ENCODE results near the gene SMIM28. TPM values are rescaled to one million over a fixed set of nuclear protein-coding genes. Genes with fewer than 3 reads are reported as not detected.

SMIM28 gene
- total RNA-seq, 1 experiment from 2014 or later, result not detected

DNA sequence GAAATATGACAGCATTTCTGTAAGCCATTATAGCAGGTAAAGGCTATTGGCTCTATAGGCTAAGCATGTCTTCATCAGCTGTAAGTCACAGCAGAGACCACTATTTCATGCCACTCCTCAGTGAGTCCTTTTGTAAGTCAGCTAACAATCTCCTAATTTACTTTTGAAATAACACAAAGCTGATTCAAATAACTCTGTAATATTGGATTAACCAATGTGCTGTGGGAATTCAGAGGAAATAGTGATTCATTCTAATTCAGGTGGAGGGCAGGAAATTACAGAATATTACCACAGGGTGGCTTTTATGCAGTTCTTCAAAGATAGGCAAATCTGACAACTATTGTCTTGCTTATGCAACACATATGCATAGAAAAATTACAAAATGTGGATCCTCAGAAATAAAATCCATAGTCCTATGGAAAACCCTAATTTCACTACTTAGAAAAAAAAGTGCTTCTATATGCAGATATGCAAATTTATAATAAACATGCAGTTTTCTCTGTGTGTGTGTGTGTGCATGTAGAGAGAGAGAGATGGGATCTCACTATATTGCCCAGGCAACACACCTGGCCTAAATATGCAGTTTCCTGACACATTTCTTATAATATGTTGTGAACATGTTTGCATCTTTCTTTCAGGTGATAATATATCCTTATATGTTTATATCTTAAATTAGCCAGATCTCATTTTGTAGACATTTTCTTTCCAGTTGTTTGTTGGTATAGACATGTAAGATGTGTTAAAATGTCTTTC, 4.8 kb upstream of the SMIM28 start:
- DNase-seq (ENCODE audit: extremely low read depth, low read depth), result no peak

- no peak for DNase-seq (ENCODE audit: extremely low read depth, low read depth)
Observed at GRCh38 chr6:138374230-138374629, 3.5 kb upstream of the SMIM28 start.

DNA sequence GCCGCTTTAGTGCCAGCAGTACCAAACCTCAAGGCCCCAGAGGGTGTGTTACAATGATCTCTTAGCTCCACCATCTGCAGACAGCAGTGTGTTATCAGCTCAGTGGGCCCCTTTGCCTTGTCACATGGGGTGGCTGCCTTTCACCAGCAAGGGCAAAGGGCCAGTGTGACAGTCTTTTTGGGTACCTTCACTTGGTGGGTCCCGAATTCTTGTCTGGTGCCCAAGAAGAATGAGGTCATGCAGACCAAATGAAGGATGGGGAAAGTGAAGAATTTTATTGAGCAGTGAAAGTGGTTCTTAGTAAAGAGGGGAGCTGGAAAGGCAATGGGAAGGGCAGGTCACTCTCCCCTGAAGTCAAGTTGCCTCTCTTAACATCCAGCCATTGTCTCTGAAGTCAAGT, 2.9 kb upstream of the SMIM28 start:
- DNase-seq (ENCODE audit: extremely low read depth, low read depth), result no peak

- no peak for DNase-seq (ENCODE audit: extremely low read depth, low read depth)
Observed at GRCh38 chr6:138377042-138377441, 663 bp upstream of the SMIM28 start.

GRCh38 chr6:138378463-138378862, 758 bp downstream of the SMIM28 start:
- DNase-seq (ENCODE audit: extremely low read depth, low read depth), result no peak

DNA sequence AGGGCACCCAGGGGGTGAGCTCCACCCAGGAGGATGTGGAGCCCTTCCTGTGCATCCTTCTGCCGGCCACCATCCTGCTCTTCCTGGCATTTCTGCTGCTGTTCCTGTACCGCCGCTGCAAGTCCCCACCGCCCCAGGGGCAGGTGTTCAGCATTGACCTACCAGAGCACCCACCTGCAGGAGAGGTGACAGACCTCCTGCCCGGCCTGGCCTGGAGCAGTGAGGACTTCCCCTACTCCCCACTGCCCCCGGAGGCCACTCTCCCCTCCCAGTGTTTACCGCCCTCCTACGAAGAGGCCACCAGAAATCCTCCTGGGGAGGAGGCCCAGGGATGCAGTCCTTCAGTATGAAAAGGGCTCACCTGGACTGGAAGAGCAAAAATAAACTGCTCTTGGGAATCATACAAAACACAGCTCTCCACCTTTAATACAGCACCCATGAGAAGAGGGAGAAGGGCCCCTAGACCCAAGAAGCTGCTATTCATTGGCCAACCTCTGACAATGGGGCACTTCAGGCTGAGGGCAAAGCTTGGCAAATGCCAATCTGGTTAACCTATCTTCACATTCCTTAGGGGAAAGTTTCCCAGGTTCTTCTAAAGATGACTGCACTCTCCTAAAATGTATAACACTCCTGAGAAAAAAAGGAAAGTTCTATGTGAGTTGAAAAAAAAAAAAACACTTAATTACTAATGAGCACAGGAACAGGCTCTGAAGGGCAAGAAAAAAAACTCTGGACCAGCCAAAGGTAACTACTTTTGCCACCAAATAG, 5.0 kb downstream of the SMIM28 start:
- no peak for DNase-seq (ENCODE audit: extremely low read depth, low read depth)

- no peak for DNase-seq (ENCODE audit: extremely low read depth, low read depth)
Observed at GRCh38 chr6:138383776-138384175, 6.1 kb downstream of the SMIM28 start.

- no peak for DNase-seq (ENCODE audit: extremely low read depth, low read depth)
Observed at GRCh38 chr6:138386897-138387296, 9.2 kb downstream of the SMIM28 start.

GRCh38 chr6:138387577-138388368, 10.1 kb downstream of the SMIM28 start:
- DNase-seq (ENCODE audit: extremely low read depth, low read depth), result no peak

- DNase-seq (ENCODE audit: extremely low read depth, low read depth), result no peak
Observed at GRCh38 chr6:138389551-138389950, 11.8 kb downstream of the SMIM28 start.

GRCh38 chr6:138393871-138394783, 16.4 kb downstream of the SMIM28 start:
- DNase-seq (ENCODE audit: extremely low read depth, low read depth), result no peak

DNA sequence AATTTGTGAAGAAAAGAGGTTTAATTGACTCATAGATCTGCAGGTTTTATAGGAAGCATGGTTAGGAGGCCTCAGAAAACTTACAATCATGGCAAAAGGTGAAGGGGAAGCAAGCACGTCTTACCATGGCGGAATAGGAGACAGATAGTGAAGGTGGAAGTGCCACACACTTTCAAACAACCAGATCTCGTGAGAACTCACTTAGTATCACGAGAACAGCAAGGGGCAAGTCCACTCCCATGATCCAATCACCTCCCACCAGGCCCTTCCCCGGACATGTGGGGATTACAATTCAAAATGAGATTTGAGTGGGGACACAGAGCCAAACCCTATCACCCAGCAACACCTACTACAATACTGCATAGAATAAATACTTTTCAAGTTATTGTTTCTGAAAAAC, 19.0 kb downstream of the SMIM28 start:
- DNase-seq (ENCODE audit: extremely low read depth, low read depth), result no peak

- DNase-seq (ENCODE audit: extremely low read depth, low read depth), result no peak
Observed at GRCh38 chr6:138397128-138398122, 19.7 kb downstream of the SMIM28 start.

GRCh38 chr6:138400326-138400725, 22.6 kb downstream of the SMIM28 start:
- no peak for DNase-seq (ENCODE audit: extremely low read depth, low read depth)

GRCh38 chr6:138401960-138402837, 24.5 kb downstream of the SMIM28 start:
- DNase-seq (ENCODE audit: extremely low read depth, low read depth), result no peak

DNA sequence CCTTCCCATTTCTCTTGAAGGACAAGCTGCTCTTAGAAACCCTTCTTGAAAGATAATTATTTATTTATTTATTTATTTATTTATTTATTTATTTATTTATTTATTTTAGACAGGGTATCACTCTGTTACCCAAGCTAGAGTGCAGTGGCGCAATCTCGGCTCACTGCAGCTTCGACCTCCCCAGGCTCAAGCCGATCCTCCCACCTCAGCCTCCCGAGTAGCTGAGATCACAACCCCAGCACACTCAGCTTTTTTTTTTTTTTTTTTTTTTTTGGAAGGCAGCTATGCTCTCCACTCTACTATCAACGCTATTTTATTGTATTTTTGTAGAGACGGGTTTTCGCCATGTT, 25.1 kb downstream of the SMIM28 start:
- DNase-seq (ENCODE audit: extremely low read depth, low read depth), result no peak

DNA sequence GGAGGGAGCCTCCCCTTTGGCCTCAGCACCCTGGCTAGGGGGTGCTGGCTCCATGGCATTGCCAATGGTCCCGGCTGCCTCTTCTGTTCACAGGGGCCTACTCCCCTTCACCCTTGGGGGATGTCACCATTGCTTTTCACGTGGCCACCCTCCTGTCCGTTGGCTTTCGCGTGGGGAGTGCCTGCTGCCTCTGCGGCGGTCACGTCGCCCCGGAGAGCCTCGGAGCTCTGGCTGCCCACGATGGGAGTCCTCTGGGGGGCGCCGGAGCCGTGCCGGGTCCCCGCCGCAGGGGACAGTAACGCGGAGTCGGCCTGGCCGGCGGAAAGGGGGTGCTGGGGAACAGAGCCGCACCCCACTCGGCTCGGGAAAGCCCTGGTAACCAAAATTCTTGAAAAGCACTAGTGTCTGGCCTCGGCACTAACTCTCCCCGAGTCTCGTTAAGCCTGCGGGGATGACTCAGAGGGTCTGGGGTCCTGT, 25.7 kb downstream of the SMIM28 start:
- no peak for DNase-seq (ENCODE audit: extremely low read depth, low read depth)
